GM18507 (cell line): ENCODE results near the gene EFCAB9.
"Not testable (repeated sequence)": the region's sequence is repeated elsewhere in the genome, so short reads cannot be mapped to it uniquely, and the experiment has no call there.

Source experiments
- DNase-seq: peaks from one replicate; pipeline ENCODE4 v3.0.0; 2011; ENCODE audit warnings: low read depth; ENCODE audit not compliant: insufficient read length; ENCODE audit errors: extremely low spot score
- FAIRE-seq: peaks from 2 replicates; lab custom pipeline; 2011; peaks lifted over from hg19 to GRCh38; lab: Jason Lieb, UNC

The EFCAB9 gene

DNA sequence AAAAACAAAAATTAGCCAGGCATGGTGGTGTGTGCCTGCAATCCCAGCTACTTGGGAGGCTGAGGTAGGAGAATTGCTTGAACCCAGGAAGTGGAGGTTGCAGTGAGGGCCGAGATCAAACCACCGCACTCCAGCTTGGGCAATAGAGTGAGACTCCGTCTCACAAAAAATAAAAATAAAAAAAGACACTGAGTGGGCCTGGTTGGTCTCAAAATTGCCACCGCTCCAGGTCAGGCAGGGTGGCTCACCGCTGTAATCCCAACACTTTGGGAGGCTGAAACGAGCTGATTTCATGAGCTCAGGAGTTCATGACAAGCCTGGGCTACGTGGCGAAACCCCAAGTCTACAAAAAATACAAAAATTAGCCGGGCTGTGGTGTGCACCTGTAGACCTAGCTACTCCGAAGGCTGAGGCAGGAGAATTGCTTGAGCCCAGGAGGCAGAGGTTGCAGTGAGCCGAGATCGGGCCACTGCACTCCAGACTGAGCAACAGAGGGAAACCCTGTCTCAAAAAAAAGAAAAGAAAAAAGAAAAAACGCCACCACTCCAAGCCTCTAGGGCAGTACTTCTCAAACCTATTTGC, 7.8 kb upstream of the EFCAB9 start:
- FAIRE-seq (no peak), DNase-seq (no peak)

DNA sequence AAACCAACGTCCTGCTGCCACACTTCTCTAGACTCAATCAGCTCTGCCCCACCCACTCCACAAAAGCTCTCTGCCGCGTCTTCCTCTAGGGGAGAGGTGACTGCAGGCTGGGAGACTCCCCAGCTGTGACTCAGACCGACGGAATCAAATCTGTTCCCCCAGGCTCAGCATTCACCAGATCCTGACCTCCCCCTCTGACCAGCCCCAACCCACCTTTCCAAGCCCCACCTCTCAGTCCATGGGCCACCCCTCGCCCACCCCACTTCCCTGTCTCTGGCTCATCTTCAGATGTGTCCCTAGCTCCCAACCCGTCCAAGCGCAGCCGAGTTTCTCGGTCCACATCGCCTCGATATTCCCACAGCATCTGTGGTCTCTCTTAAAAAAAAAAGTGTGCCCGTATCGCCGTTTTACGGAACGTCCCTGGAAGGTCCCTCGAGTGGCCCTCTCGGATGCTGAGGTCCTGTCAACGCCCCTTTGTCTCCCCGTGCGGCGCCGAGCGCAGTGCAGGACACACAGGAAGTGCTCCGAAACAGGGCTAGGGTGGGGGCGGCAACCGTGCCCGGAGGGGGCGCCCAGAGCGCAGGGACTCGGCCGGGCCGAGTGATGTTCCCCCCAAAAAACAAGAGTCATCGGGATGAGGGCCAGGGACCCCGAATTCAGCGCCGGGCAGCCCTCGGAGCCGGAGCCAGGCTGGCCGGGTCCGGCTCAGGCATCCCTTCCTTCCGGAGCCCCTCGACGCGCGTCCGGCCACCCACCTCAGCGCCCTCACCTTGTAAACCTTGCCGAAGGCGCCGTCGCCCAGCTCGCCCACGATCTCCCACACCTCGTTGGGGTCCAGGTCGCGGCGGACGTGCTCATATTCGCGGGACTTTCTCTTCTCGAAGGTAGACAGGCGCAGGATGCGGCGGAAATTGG, 6.6 kb upstream of the EFCAB9 start:
- FAIRE-seq: peak; percentile 68
- DNase-seq: no peak

GRCh38 chr5:172188033-172188892, 5.7 kb upstream of the EFCAB9 start, which contains the start of gene STK10:
STK10 (minus strand) TSS chr5:172188224; CDS start chr5:172188042, 182 bp downstream.
- FAIRE-seq (peak; percentile 81), DNase-seq (peak; percentile 83)

DNA sequence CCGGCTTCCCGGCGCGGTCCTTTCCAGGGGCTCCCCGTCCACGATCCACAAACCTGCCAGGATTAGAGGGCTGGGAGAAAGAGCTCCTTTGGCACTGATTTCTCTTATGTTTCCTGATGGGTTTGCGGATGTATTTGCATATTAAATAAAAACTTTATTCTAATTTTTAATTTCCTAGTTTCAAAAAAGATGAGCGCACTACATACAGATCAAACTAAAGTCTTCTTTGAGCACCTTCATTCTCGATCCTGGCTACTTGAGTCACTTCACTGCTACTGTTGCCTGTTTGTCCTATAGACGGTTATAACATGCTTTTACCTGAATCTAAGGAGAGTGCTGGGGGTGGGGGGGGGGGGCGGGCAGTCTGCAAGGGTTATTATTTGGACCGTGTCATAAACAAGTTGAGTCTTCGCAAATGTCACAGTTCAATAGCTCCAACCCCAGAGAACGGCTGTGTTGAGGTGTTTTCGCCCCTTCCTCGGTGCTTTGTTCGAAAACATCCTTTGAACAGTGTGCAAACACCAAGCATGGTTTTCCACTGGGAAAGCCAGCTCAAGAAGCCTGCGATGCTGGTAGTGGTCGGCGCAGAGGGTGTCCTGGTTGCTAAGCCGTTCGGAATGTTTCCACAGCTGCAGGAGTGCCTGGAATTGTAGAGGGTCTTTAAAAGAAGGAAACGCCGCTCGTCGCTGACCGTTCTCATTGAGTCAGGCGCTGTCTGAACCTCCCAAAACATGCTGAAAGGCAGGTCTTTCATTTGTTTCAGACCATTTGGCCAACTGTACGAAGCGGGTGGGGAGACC, 4.9 kb upstream of the EFCAB9 start:
- FAIRE-seq: no peak
- no peak for DNase-seq

DNA sequence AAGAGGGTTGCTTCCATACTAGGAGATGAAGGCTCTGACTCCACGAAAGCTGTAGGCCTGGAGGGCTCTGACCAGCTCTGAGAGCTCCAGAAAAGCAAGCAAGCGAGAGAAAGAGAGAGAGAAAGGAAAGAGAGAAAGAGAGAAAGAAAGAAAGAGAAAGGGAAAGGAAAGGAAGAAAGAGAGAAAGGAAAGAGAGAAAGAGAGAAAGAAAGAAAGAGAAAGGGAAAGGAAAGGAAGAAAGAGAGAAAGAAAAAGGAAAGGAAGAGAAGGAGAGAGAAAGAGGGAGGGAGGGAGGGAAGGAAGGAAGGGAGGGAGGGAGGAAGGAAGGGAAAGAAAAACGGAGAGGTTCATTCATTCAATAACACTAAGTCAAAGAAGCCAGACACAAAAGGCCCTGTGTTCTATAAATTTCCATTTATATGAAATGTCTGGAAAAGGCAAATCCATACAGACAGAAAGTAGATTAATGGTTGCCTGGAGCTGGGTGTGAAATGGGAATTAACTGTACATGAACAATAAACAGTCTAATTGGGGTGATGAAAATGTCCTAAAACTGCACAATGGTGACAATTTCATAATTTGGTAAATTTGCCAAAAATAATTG, 4.2 kb upstream of the EFCAB9 start:
- no peak for FAIRE-seq
- no peak for DNase-seq

DNA sequence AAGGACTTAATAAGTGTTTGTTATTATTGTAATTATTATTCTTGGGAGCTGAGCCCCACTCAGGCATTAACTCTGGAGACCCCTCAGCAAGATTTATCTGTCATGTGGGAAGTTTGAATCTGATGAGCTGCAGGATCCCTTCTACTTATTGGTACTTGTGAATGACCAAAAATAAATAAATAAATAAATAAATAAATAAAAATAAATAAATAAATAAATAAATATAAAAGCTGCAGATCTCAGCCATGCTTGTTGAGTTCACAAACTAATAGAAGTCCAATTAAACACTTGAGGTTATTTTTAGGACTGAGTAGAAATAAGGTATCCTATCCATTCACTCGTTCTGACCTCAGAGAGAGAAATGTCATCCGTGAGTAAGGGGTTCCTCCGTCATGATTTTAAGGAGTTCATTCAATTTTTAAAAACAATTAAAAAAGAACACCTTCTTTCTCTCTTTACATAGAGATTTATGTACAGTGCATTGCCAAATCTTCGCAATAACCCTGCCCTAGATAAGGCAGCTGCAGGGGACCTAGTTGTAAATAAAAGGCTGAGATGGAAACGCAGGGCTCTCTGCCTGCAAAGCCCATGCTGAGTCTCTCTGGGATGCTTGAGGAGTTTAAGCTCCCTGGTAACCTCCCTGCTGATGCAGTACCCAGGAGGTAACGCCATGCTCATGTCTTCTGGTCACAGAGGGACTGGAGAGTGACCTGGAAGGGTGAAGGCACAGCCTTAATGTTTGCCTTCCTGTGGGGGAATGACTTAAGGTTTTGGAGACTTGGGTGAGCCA, 1.2 kb downstream of the EFCAB9 start:
- FAIRE-seq (no peak), DNase-seq (no peak)

DNA sequence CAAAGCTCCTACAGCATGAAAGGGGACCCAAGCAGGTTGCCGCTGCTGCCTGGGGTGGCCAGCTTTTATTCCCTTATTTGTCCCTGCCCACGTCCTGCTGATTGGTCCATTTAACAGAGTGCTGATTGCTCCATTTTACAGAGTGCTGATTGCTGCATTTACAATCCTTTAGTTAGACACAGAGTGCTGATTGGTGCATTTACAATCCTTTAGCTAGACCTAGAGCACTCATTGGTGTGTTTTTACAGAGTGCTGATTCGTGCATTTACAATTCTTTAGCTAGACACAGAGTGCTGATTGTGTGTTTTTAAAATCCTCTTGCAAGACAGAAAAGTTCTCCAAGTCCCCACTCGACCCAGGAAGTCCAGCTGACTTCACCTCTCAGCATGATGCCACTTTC, 3.8 kb downstream of the EFCAB9 start:
- FAIRE-seq, DNase-seq: not testable (repeated sequence)

- DNase-seq: no peak
- FAIRE-seq: no peak
Observed at GRCh38 chr5:172199446-172199845, 5.5 kb downstream of the EFCAB9 start.

DNA sequence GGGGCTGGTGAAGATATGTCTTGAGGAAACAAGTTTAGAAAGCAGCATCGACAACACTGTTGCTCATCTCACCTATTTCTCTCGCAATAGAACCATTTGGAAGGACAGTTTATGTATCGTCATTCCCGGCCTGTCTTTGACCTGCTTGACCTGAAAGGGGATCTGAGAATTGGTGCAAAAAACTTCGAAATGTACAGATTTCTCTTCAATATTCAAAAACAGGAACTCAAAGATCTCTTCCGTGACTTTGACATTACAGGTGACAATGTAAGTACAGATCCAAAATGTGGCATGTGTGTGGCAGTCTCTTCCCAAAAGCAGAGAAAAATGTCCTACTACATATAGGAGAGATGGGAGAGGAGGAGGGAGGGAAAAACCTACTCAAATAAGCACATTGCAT, 6.5 kb downstream of the EFCAB9 start:
- FAIRE-seq (no peak), DNase-seq (no peak)

DNA sequence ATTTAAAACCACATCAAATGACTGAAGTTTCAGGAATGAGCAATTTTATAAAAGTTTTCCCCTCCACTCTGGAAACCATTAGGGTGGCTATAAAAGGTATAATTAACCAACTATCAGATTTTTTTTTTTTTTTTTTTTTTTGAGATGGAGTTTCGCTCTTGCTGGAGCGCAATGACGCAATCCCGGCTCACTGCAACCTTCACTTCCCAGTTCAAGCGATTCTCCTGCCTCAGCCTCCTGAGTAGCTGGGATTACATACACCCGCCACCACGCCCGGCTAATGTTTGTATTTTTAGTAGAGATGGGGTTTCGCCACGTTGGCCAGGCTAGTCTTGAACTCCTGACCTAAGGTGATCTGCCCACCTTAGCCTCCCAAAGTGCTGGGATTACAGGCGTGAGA, 12.0 kb downstream of the EFCAB9 start:
- FAIRE-seq: not testable (repeated sequence)

GRCh38 chr5:172207511-172207910, 13.5 kb downstream of the EFCAB9 start:
- DNase-seq (no peak), FAIRE-seq (no peak)

More for the DNA sequence above, 12.0 kb downstream of the EFCAB9 start:
- DNase-seq: not testable (repeated sequence)

- FAIRE-seq: no peak
- DNase-seq: no peak
Observed at GRCh38 chr5:172209714-172210113, 15.7 kb downstream of the EFCAB9 start.

- FAIRE-seq: no peak
Observed at GRCh38 chr5:172211676-172212075, 17.7 kb downstream of the EFCAB9 start.

GRCh38 chr5:172213126-172213525, 19.2 kb downstream of the EFCAB9 start:
- DNase-seq: no peak
- no peak for FAIRE-seq

More at GRCh38 chr5:172211676-172212075, 17.7 kb downstream of the EFCAB9 start:
- DNase-seq: no peak

- FAIRE-seq (no peak), DNase-seq (no peak)
Observed at GRCh38 chr5:172216345-172216744, 22.4 kb downstream of the EFCAB9 start.

- DNase-seq (no peak), FAIRE-seq (no peak)
Observed at GRCh38 chr5:172219296-172219695, 25.3 kb downstream of the EFCAB9 start.

DNA sequence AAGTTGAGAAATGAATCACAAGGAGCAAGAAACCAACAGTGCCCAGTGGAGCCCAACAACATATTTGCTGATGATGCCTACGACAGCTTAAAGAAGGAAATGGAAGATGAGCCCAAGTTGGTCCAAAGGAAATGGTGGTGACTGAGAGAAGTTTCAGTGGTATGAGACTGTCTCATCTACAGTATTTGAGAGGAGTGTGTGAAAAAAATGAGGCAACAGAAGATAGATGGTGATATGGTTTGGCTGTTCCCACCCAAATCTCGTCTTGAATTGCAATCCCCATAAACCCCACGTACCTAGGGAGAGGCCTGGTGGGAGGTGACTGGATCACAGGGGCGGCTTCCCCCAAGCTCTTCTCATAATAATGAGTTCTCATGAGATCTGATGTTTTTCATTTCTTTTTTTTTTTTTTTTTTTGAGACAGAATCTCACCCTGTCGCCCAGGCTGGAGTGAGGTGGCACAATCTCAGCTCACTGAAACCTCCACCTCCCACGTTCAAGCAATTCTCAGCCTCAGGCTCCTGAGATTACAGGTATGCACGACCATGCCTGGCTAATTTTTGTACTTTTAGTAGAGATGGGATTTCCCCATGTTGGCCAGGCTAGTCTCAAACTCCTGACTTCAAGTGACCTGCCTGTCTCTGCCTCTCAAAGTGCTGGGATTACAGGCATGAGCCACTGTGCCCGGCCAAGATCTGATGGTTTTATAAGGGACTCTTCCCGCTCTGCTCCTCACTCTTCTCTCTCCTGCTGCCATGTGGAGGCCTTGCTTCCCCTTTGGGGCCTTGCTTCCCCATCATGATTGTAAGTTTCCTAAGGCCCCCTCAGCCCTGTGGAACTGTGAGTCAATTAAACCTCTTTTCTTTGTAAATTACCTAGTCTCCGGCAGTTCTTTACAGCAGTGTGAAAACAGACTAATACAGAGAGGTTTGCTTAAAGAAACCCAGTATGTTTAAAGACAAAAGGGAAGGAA, 30.2 kb downstream of the EFCAB9 start:
- FAIRE-seq: peak; percentile 94
- DNase-seq: peak; percentile 23
